Spleen (tissue), 7 donors: ENCODE measurements around the gene UIMC1.

Experiments used
- POLR2A ChIP-seq, 3 donors: fragments of 450-650 bp; IDR thresholded peaks; one replicate each; pipeline ENCODE4 v1.5.1; 2017; ENCODE audit warnings: antibody characterized with exemption in 3 of 3, mild to moderate bottlenecking in 1 of 3
- TF ChIP-seq, protein P1 (sequence below), 11 experiments: fragments of 200-600 bp in 7 of 11; fragments of 450-650 bp in 4 of 11; sonication (generic) in 4 of 11; IDR thresholded peaks in 8 of 11; conservative IDR thresholded peaks in 3 of 11; 1 replicate in 7 of 11; 2 replicates in 4 of 11; pipeline versions ENCODE4 v1.4.0 to v1.8.0; 2016 to 2021; ENCODE audit warnings: antibody characterized with exemption in 11 of 11, inconsistent platforms in 4 of 11, mild to moderate bottlenecking in 1 of 11
- donor health status: DM: no; HTN: no; CAD: no; lungs with moderate emphysema.
- donor health status: DM: no; HTN: no; CAD: no.
- donor health status: DM: no; HTN: no; CAD: no.

DNA sequence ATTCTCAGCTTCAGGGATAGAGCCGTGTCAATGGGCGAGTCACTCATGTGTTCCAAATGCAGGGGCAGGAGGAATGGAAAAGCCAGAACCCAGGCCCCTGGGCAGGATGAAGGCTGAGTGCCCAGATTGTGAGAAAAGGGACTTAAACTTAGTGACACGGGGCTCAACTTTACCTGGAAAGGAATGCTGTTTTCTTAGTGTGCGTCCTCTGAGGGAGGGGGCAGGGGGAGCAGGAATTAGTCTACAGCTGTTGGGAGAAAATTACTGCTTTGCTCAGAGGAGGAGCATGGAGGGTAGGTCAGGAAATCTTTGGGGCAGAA, 122.0 kb downstream of the UIMC1 start:
- no peak for TF ChIP-seq POLR2A (IDR thresholded peaks at IDR 0.05)
- TF ChIP-seq, protein P1, sequence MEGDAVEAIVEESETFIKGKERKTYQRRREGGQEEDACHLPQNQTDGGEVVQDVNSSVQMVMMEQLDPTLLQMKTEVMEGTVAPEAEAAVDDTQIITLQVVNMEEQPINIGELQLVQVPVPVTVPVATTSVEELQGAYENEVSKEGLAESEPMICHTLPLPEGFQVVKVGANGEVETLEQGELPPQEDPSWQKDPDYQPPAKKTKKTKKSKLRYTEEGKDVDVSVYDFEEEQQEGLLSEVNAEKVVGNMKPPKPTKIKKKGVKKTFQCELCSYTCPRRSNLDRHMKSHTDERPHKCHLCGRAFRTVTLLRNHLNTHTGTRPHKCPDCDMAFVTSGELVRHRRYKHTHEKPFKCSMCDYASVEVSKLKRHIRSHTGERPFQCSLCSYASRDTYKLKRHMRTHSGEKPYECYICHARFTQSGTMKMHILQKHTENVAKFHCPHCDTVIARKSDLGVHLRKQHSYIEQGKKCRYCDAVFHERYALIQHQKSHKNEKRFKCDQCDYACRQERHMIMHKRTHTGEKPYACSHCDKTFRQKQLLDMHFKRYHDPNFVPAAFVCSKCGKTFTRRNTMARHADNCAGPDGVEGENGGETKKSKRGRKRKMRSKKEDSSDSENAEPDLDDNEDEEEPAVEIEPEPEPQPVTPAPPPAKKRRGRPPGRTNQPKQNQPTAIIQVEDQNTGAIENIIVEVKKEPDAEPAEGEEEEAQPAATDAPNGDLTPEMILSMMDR (IDR thresholded peaks at IDR 0.05 in 8 of 11, conservative IDR thresholded peaks at IDR 0.05 in 3 of 11), result no peak
